Naive thymus-derived CD4-positive, alpha-beta T cell (primary cell): ENCODE results near the gene NSMF. TPM values are rescaled to one million over a fixed set of nuclear protein-coding genes. Genes with fewer than 3 reads are reported as not detected.
A peak's percentile ranks its signal among the peaks of the same experiment; 100 is the strongest.

ENCODE experiments used
- ATAC-seq: fragments of 150-1000 bp; cut with Tn5 transposase; 2 replicates; pipeline ENCODE4 v1.10.0; 2021; ENCODE audit warnings: mild to moderate bottlenecking, moderate library complexity
- CTCF ChIA-PET: fragments of 350-600 bp; sonication (Branson Sonifier 250); formaldehyde crosslinking; loops from one replicate; lab custom pipeline; 2021; ENCODE audit warnings: antibody characterized with exemption; lab: Charles Lee
- POLR2A ChIA-PET: fragments of 350-600 bp; sonication (Branson Sonifier 250); formaldehyde crosslinking; loops from one replicate; lab custom pipeline; 2021; ENCODE audit warnings: antibody characterized with exemption, inconsistent platforms; lab: Charles Lee
- DNase-seq, 9 donors: peaks; one replicate each; pipeline versions ENCODE4 v3.0.0 to v3.0.0-alpha.2; 2020 to 2022; ENCODE audit warnings: mixed read lengths in 1 of 9
- H3K27ac ChIP-seq: one replicate; pipeline ENCODE4 v1.7.0; 2013; ENCODE audit warnings: mild to moderate bottlenecking, low read depth, low read length, moderate library complexity
- H3K27me3 ChIP-seq, 2 donors: one replicate each; pipeline ENCODE4 v1.7.0; 2013; ENCODE audit warnings: low read length in 2 of 2, mild to moderate bottlenecking in 2 of 2, moderate library complexity in 2 of 2; ENCODE audit not compliant: control insufficient read depth in 2 of 2, insufficient read depth in 2 of 2
- H3K36me3 ChIP-seq, 3 experiments: 1 replicate in 2 of 3; 2 replicates in 1 of 3; pipeline ENCODE4 v1.7.0; 2013; ENCODE audit warnings: low read length in 3 of 3, mild to moderate bottlenecking in 3 of 3, moderate library complexity in 1 of 3; ENCODE audit not compliant: insufficient read depth in 3 of 3, control insufficient read depth in 2 of 3
- H3K4me1 ChIP-seq, 2 donors: one replicate each; pipeline ENCODE4 v1.7.0; 2013; ENCODE audit warnings: low read length in 2 of 2, mild to moderate bottlenecking in 2 of 2, moderate library complexity in 1 of 2; ENCODE audit not compliant: control insufficient read depth in 2 of 2, insufficient read depth in 2 of 2
- H3K4me3 ChIP-seq: 2 replicates; pipeline ENCODE4 v1.7.0; 2013; ENCODE audit warnings: mild to moderate bottlenecking, low read length
- H3K9me3 ChIP-seq, 3 experiments: 1 replicate in 2 of 3; 2 replicates in 1 of 3; pipeline ENCODE4 v1.7.0; 2013; ENCODE audit warnings: low read length in 3 of 3; ENCODE audit not compliant: control insufficient read depth in 2 of 3
- H3K27ac Mint-ChIP-seq, 9 donors: one replicate each; pipeline ENCODE4 v1.8.0; 2020 to 2022; ENCODE audit warnings: mixed read lengths in 9 of 9, mild to moderate bottlenecking in 8 of 9, moderate library complexity in 5 of 9, inconsistent platforms in 2 of 9
- H3K27me3 Mint-ChIP-seq, 5 donors: one replicate each; pipeline ENCODE4 v1.8.0; 2021 to 2022; ENCODE audit warnings: mixed read lengths in 5 of 5, mild to moderate bottlenecking in 1 of 5
- H3K36me3 Mint-ChIP-seq, 5 donors: one replicate each; pipeline ENCODE4 v1.8.0; 2020 to 2022; ENCODE audit warnings: mixed read lengths in 5 of 5, mild to moderate bottlenecking in 3 of 5, inconsistent platforms in 1 of 5
- H3K4me1 Mint-ChIP-seq, 7 donors: one replicate each; pipeline ENCODE4 v1.8.0; 2020 to 2022; ENCODE audit warnings: mixed read lengths in 7 of 7, mild to moderate bottlenecking in 3 of 7, inconsistent platforms in 1 of 7
- H3K4me3 Mint-ChIP-seq, 10 donors: one replicate each; pipeline ENCODE4 v1.8.0; 2020 to 2022; ENCODE audit warnings: mild to moderate bottlenecking in 10 of 10, mixed read lengths in 10 of 10, moderate library complexity in 6 of 10, inconsistent platforms in 2 of 10
- H3K9me3 Mint-ChIP-seq, 11 donors: one replicate each; pipeline ENCODE4 v1.8.0; 2020 to 2022; ENCODE audit warnings: mixed read lengths in 11 of 11, mild to moderate bottlenecking in 4 of 11, inconsistent platforms in 1 of 11, moderate library complexity in 1 of 11
- intact Hi-C, 2 donors: fragments of 100-400 bp; cut with micrococcal nuclease; formaldehyde crosslinking; loops; one replicate each; pipeline ENCODE4 v1.15.1; 2023
- polyA plus RNA-seq, 2 donors: library from polyadenylated mRNA; unstranded; fragments of 300-500 nt; fragmentation: Illumina TruSeq; gene quantifications; one replicate each; pipeline ENCODE4 v1.2.3, GENCODE V29; 2021
- total RNA-seq, 6 experiments: library from RNA in 5 of 6; stranded (reverse) in 5 of 6; gene quantifications; 1 replicate in 5 of 6; 2 replicates in 1 of 6; pipeline ENCODE4 v1.2.3 and lab custom pipeline; 2021 to 2026

Gene NSMF
- total and polyA plus RNA-seq, 7 experiments from 2014 or later = 10.9 to 92.0 (median 29.0) TPM

DNA sequence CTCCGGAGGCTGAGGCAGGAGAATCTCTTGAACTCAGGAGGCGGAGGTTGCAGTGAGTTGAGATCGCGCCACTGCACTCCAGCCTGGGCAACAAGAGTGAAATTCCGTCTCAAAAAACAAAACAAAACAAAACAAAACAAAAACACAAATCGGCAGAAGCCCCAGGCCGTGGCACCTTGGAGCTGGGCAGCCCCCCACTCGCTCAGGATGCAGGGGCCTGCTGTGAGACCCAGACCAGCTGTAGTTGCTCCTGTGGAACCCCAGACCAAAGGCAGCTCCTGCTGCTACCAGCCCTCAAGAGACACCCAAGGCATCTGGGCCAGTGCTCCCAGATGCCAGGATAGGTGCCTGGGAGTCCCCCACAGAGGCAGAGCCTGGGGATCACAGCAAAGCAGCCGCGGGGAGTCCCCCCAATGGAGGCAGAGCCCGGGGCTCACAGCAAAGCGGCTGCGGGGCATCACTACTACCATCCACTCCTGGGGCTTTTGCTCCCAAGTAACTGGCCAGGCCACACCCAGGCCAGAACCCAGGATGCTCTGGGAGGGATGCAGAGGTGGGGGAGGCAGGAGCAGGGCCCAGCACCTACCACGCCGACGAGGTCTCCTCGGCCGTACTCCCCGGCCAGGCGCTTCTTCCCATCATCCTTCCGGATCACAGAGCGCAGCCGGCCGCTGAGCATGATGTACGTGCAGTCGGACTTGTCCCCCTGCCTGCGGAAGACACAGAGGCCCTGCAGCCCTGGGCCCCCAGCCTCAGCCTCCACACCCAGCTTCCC is 37.7 kb upstream of the NSMF start:
- Mint-ChIP-seq H3K36me3 (peaks cover 0 to 4% (median 0%) of the 10 kb centered on the region in 5 donors), H3K9me3 (peaks cover 0 to 3% (median 0%) of the 10 kb centered on the region in 11 donors), H3K4me3 (no peak overlapping the region), H3K4me1 (peaks cover 0 to 11% (median 8%) of the 10 kb centered on the region in 7 donors), H3K27me3 (no peaks in the 10 kb centered on the region), H3K27ac (no peak overlapping the region)
- no peak for DNase-seq
- ChIA-PET CTCF (no interaction called here), POLR2A (interaction anchor here (0.7 kb wide), 1 partner anchor 45 kb away, joined by 3 read pairs; no protein-coding TSS in a partner anchor)
- Histone ChIP-seq H3K4me3 (no peak overlapping the region), H3K36me3 (no peaks in the 10 kb centered on the region), H3K27me3 (no peaks in the 10 kb centered on the region), H3K9me3 (no peaks in the 10 kb centered on the region), H3K4me1 (no peaks in the 10 kb centered on the region), H3K27ac (no peak overlapping the region)
- no peak for ATAC-seq
- intact Hi-C loops = no loop called here

DNA sequence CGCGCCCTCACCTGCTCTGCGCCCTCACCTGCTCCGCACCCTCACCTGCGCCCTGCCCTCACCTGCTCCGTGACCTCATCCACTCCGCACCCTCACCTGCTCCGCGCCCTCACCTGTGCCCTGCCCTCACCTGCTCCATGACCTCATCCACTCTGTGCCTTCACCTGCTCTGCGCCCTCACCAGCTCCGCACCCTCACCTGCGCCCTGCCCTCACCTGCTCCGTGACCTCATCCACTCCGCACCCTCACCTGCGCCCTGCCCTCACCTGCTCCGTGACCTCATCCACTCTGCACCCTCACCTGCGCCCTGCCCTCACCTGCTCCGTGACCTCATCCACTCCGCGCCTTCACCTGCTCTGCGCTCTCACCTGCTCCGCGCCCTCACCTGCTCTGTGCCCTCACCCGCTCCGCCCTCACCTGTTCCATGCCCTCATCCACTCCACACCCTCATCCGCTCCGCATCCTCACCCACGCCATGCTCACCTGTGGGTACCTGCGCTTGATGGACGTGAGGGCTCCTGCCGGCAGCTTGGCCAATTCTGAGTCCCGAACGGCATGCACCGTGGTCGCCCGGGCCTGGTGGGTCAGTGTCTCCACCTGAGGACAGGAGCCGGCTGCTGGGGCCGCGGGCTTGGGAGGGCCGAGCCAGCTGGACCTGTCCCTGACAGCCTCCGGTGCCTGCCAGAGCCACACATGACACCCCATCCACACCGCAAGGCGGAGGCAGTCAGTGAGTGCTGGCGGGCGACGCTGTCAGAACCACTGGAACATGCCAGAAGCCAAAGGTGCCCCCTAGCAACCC is 35.6 kb upstream of the NSMF start:
- Histone ChIP-seq H3K27me3 (no peaks in the 10 kb centered on the region), H3K4me3 (no peak overlapping the region), H3K9me3 (no peaks in the 10 kb centered on the region), H3K4me1 (no peaks in the 10 kb centered on the region), H3K27ac (no peak overlapping the region), H3K36me3 (no peaks in the 10 kb centered on the region)
- DNase-seq = no peak
- ATAC-seq = no peak
- Mint-ChIP-seq H3K36me3 (peaks cover 0 to 4% (median 0%) of the 10 kb centered on the region in 5 donors), H3K27ac (peak overlapping the region in 1 of 9 donors; percentile 52), H3K27me3 (no peaks in the 10 kb centered on the region), H3K4me1 (peaks cover 6 to 22% (median 17%) of the 10 kb centered on the region in 7 donors), H3K9me3 (peaks cover 0 to 1% (median 0%) of the 10 kb centered on the region in 11 donors), H3K4me3 (peak overlapping the region in 1 of 10 donors; percentile 51)
- POLR2A ChIA-PET = no interaction called here
- intact Hi-C loops = no loop called here
- CTCF ChIA-PET = no interaction called here

DNA sequence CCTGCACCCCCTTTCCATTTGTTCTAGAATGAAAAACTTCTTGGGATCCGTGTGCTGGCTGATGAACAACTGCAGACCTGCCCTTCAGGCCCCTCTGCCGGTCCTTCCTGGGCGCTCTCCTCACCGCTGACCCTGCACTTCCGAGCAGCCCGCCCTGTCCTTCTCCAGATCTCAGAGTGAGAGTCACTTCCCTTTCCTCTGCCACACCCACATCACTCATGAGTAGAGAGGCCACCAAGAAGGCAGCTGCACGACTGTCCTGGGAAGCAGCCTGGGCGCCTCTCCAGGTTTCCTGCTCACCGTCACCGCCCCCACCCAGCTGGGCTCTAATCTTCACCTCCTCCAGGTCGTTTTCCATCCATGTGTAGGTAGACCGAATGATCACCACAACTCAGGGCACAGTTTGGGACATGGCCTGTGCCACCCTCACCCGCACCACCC is 35.0 kb upstream of the NSMF start:
- Mint-ChIP-seq H3K4me3 (peak overlapping the region in 1 of 10 donors; percentile 51), H3K9me3 (peaks cover 0 to 1% (median 0%) of the 10 kb centered on the region in 11 donors), H3K4me1 (peaks cover 6 to 22% (median 17%) of the 10 kb centered on the region in 7 donors), H3K27ac (peak overlapping the region in 2 of 9 donors; percentile 52 to 69), H3K36me3 (peaks cover 0 to 4% (median 0%) of the 10 kb centered on the region in 5 donors), H3K27me3 (no peaks in the 10 kb centered on the region)
- Histone ChIP-seq H3K9me3 (no peaks in the 10 kb centered on the region), H3K27me3 (no peaks in the 10 kb centered on the region), H3K36me3 (no peaks in the 10 kb centered on the region), H3K27ac (no peak overlapping the region), H3K4me1 (no peaks in the 10 kb centered on the region), H3K4me3 (no peak overlapping the region)
- DNase-seq (no peak), ATAC-seq (peak; percentile 69)
- ChIA-PET POLR2A (no interaction called here), CTCF (no interaction called here)
- intact Hi-C loops = no loop called here

DNA sequence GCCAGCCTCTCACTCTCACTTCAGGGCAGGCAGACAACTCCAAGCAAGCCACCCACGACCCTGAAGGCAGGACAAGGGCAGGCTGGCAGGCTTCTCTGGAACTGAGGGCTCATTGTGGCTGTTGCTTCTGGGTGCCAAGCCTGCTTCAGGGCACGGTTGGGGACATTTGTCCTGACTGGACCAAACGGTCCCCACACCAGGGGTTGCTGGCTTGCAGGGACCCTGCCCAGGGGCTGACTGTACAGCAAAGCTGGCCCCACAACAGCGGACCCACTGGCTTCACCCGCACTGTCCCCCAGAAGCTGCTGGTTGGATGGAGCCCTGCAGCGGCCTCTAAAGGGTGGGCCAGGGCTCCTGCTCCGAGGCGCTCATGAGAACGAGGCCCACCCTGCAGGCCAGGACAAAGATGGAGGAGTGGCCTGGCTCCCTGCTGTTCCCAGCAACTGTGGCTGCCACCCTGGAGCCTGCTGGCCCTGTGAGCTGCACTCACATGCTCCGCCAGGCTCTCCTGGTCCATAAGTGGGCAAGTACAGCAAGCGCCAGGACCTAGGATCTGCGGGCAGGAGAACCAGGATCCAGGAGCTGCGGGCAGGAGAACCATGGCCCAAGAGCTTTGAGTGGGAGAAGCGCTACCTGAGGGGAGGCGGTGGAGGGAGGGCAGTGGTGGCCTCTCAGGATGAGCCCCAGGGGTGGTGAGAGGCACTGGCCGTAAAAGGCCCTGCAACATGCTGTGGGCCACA is 34.4 kb upstream of the NSMF start:
- Histone ChIP-seq H3K36me3 (no peaks in the 10 kb centered on the region), H3K27ac (no peak overlapping the region), H3K4me1 (no peaks in the 10 kb centered on the region), H3K9me3 (no peaks in the 10 kb centered on the region), H3K27me3 (no peaks in the 10 kb centered on the region), H3K4me3 (no peak overlapping the region)
- POLR2A ChIA-PET = no interaction called here
- DNase-seq = no peak
- H3K4me1 Mint-ChIP-seq = peaks cover 9 to 22% (median 17%) of the 10 kb centered on the region in 7 donors
- peaks cover 0 to 1% (median 0%) of the 10 kb centered on the region in 11 donors for H3K9me3 Mint-ChIP-seq
- peak overlapping the region in 2 of 9 donors; percentile 18 to 52 for H3K27ac Mint-ChIP-seq
- ATAC-seq = no peak
- peaks cover 0 to 4% (median 0%) of the 10 kb centered on the region in 5 donors for H3K36me3 Mint-ChIP-seq
- intact Hi-C loops = no loop called here
- CTCF ChIA-PET = no interaction called here
- no peaks in the 10 kb centered on the region for H3K27me3 Mint-ChIP-seq
- H3K4me3 Mint-ChIP-seq = peak overlapping the region in 1 of 10 donors; percentile 51

DNA sequence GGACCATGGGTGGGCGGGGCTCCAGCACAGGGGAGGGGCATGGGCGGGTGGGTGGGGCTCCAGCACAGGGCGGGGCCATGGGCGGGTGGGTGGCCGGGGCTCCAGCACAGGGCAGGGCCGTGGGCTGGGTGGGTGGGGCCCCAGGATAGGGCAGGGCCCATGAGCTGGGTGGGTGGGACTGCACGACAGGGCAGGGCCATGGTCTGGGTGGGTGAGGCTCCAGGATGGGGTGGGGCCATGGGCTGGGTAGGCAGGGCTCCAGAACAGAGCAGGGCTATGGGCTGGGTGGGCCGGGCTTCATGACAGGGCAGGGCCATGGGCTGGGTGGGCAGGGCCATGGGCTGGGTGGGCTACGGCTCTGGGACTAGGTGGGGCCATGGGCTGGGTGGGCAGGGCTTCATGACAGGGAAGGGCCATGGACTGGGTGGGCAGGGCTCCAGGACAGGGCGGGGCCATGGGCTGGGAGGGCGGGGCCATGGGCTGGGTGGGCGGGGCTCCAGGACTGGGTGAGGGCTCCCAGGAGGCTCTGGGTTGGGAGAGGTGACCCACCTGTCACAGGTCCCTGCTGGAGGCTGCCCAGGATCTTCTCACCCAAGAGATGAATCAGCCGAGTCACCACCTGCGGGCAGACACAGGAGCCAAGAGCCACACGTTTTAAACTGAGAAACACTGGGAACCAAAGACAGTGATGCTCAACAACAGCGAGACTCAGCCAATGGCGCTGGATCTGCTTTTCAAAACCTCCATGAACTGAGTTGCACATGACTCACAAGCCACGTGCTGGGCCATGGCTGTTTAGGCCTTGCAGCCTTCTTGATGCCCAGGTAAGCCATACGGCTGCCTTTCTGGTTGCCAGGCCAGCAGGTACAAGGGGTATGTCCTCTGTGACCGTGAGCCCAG is 33.6 kb upstream of the NSMF start:
- H3K36me3 Mint-ChIP-seq = peaks cover 0 to 4% (median 0%) of the 10 kb centered on the region in 5 donors
- H3K4me1 Mint-ChIP-seq = peaks cover 9 to 22% (median 17%) of the 10 kb centered on the region in 7 donors
- DNase-seq (no peak), ATAC-seq (peak; percentile 61)
- Histone ChIP-seq H3K27me3 (no peaks in the 10 kb centered on the region), H3K27ac (no peak overlapping the region), H3K9me3 (no peaks in the 10 kb centered on the region), H3K36me3 (no peaks in the 10 kb centered on the region), H3K4me1 (no peaks in the 10 kb centered on the region), H3K4me3 (no peak overlapping the region)
- H3K27me3 Mint-ChIP-seq = no peaks in the 10 kb centered on the region
- H3K9me3 Mint-ChIP-seq = peaks cover 0 to 1% (median 0%) of the 10 kb centered on the region in 11 donors
- ChIA-PET POLR2A (no interaction called here), CTCF (no interaction called here)
- H3K4me3 Mint-ChIP-seq = no peak overlapping the region
- intact Hi-C loops = no loop called here
- H3K27ac Mint-ChIP-seq = no peak overlapping the region
